Hematopoietic multipotent progenitor cell treated with erythropoietin and hydrocortisone succinate and interleukin-3 and kit ligand, for 4 days (in vitro differentiated cells): ENCODE measurements around the gene MATR3.
"Not testable (repeated sequence)": the region's sequence is repeated elsewhere in the genome, so short reads cannot be mapped to it uniquely, and the experiment has no call there.

Experiments used
- DNase-seq: peaks from one replicate; pipeline ENCODE4 v3.0.0-alpha.2; 2015

The MATR3 gene, protein sequence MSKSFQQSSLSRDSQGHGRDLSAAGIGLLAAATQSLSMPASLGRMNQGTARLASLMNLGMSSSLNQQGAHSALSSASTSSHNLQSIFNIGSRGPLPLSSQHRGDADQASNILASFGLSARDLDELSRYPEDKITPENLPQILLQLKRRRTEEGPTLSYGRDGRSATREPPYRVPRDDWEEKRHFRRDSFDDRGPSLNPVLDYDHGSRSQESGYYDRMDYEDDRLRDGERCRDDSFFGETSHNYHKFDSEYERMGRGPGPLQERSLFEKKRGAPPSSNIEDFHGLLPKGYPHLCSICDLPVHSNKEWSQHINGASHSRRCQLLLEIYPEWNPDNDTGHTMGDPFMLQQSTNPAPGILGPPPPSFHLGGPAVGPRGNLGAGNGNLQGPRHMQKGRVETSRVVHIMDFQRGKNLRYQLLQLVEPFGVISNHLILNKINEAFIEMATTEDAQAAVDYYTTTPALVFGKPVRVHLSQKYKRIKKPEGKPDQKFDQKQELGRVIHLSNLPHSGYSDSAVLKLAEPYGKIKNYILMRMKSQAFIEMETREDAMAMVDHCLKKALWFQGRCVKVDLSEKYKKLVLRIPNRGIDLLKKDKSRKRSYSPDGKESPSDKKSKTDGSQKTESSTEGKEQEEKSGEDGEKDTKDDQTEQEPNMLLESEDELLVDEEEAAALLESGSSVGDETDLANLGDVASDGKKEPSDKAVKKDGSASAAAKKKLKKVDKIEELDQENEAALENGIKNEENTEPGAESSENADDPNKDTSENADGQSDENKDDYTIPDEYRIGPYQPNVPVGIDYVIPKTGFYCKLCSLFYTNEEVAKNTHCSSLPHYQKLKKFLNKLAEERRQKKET

GRCh38 chr5:139293507-139294373 lies at the start of gene MATR3:
Gene MATR3 (plus strand): TSS chr5:139293740. CDS start chr5:139307416, 13,676 bp downstream.
- peak; percentile 98 for DNase-seq

DNA sequence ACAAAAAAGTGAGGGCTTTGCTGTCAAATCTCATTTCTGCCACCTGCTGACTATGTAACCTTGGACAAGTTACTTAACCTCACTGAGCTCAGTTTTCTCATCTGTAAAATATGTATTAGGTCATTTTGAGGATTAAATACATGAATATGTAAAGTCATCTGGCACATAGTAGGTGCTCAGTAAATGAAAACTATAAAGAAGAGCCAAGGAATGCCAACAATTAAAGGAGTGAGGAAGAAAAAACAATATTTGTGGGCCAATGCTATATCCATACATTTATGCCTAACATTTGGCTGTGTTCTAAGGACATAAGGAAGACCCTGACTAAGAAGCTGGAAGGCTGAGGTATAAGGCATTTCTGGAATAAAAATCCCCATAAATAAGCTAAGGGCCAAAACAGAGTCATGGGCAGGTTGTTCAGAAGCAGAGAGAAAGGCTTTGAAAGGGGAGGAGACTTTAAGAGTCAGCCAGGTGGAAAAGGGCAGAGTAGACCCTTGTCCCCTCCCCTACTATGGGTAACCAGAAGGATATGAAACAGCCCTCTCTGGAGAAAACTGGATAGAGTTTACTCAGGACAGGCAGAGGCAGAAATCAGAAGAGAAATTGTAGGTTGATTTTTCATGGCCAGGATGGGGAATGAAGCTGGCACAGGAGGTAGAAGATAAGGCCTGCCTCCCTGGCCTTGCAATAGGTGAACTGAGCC lies 47.8 kb upstream of the MATR3 start:
- no peak for DNase-seq

DNA sequence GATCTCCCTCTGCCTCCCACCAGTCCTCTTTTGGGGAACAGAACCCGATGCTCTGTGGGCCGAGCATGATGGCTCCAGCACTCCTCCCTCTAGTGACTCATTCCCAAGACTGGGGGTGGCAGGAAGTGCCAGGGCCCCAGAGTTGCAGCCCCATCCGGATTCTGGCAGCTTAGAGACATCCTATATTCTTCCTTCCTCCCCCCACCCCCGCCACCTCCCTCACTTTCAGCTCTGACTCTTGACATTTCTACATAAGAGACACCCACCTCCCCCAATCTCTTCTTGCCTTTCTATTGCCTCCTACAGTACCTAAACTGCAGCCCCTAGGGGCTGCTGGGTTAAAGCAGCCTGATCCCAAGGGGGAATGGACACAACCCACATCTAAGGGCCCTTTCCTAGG lies 47.1 kb upstream of the MATR3 start:
- DNase-seq = peak; percentile 83

GRCh38 chr5:139248826-139249453 lies 44.6 kb upstream of the MATR3 start:
- DNase-seq = no peak

DNA sequence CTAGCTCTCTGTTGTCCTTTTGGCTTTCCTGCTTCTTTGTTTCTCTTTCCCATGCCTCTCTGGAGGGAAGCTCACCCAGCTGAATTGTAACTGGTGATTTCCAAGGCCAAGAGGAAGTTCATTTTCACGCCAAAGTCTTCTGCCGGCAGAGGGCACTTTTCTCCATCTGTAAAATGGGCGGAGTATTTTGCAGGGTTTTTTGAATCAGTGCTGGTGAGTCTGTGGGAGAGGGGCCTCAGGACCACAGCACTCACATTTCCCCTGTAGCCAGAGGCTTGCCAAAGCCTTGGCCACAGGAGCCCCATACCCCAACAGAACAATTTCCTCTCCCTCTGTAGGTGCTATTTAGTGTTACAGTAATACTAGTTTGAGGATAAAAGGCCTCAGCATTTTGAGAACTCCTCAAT lies 42.3 kb upstream of the MATR3 start:
- DNase-seq = peak; percentile 63

DNA sequence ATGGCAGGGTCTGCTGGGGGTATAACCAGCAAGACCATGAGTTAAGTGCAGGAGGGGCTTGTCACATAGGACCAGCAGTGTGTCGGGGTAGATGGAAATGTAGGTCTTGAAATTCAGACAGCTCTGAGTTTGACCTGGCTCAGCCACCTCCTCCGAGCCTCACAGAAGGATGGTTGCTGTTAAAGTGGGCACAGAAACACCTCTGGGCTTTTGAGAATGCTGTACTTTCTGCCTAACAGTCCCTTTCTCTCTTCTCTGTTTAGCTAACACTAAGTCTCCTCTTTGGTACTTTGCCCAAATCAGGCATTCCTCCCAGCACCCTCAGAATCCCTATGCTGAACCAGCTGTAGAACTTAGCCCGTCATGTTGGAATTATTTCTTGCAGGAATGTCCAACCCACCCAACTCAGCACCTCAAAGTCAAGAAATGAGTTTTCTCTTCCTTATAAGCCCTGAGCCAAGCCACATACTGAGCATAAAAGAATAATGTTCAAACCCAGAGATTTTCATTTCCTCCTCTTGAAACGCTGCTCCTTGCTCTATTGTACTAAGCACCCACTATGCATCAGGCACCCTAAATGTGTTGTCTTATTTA lies 41.7 kb upstream of the MATR3 start:
- no peak for DNase-seq

DNA sequence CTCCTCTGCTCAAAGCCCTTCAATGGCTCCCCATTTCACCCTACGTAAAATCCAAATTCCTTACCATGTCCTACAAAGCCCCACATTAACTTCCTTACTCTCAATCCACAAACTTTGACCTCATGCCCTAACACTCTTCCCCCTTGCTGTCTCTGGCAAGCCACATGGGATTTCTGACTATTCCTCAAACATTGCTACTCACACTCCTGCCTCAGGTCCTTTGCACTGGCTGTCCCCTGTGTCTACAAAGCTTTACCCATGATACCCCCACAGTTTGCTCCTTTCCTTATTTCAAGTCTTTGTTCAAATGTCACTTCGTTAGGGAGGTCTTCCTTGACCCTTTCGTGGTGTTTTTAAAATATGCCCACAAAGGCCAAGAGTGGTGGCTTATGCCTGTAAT lies 40.4 kb upstream of the MATR3 start:
- no peak for DNase-seq

- no peak for DNase-seq
Measured at GRCh38 chr5:139256820-139257219, 36.7 kb upstream of the MATR3 start.

- DNase-seq = peak; percentile 67
Measured at GRCh38 chr5:139262059-139262741, 31.3 kb upstream of the MATR3 start.

DNA sequence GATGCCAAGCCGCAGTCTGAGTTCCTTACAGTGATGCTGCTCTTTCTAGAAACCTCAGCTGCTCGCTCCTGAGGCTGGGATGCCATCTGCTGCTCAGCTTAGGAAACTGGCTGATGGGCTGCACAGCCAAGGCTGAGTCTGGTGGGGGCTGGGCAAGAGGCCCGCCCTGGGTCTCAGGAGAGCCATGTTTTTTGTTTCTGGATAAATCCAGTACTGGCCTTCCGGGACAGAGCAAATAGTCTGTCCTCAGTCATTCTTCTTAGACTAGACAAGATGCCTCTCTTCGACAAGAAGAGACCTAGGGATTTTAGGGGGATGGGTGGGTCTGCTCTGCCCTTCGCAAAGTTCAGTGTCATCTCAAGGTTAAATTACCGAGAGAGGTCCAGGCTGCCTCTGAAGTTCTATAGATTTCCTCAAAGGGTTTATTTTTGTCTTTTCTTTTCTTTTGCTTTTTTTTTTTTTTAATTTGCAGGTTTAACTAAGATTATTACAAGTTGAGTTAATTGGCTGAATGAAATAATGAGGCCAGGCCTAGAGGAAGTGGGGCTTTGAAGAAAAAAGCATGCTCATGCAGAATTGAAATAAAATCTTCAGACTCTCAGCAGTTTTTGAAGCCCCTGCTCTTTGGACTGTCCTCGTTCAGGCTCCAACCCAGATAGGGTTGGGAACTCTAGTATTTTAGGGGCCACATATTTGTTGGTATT lies 30.6 kb upstream of the MATR3 start:
- DNase-seq = peak; percentile 99

GRCh38 chr5:139263536-139263935 lies 30.0 kb upstream of the MATR3 start:
- DNase-seq = peak; percentile 59

DNA sequence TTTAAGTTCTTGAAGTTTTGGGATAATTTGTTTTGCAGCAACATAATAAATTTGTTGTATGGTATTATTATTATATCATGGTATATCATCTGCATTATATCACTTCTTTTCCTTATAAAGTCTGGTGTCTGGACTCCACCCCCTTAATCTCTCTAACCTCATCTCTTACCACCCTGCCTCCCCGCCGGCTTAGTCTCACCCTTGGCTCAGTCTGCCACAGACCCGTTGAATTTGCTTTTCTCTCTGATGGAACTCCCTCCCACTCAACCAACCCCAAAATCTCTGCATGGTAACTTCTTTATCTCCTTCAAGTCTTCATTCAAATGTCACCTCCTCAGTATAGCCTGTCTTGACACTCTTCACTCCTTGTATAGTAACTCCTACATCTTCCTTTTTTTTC lies 29.6 kb upstream of the MATR3 start:
- peak; percentile 71 for DNase-seq

DNA sequence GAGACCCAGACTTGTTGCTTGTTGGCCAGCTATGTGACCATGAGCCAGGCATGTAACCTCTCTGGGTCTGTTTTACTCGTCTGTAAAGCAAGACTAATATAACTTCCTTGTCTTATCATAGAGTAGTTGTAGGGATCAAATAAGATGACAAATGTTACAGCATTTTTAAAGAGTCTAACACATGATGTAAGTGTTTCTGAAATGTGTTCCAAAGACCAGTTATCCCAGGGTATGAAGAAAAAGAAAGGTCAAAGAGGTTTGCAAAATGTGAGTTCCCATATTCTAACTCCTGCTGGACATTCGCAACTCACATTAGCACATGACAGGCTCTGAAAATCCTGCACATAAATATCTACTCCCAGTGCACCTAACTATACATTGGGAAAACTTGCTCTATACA lies 28.5 kb upstream of the MATR3 start:
- no peak for DNase-seq

- no peak for DNase-seq
Measured at GRCh38 chr5:139266236-139266635, 27.3 kb upstream of the MATR3 start.

- no peak for DNase-seq
Measured at GRCh38 chr5:139267481-139267880, 26.1 kb upstream of the MATR3 start.

- peak; percentile 61 for DNase-seq
Measured at GRCh38 chr5:139268364-139269202, 25.0 kb upstream of the MATR3 start.

GRCh38 chr5:139270718-139271117 lies 22.8 kb upstream of the MATR3 start:
- DNase-seq = not testable (repeated sequence)

GRCh38 chr5:139271201-139272027 lies 22.1 kb upstream of the MATR3 start:
- DNase-seq = peak; percentile 69
